MCF 10A (cell line): ENCODE results near the gene NOG. TPM values are rescaled to one million over a fixed set of nuclear protein-coding genes. Genes with fewer than 3 reads are reported as not detected.

ENCODE experiments used
- BruUV-seq: library from RNA; stranded (reverse); fragments of 400-500 nt; replicated peaks from 2 replicates; lab custom pipeline; 2021; lab: Mats Ljungman, UMichigan
- CTCF ChIA-PET: fragments of 300-600 bp; sonication (Branson Sonifier 250); formaldehyde crosslinking; extraction: SDS; loops from one replicate; lab custom pipeline; 2021; ENCODE audit warnings: antibody characterized with exemption, inconsistent platforms; lab: Yijun Ruan, JAX
- POLR2A ChIA-PET: fragments of 300-600, 350-650 bp; sonication (Branson Sonifier 250); formaldehyde crosslinking; extraction: SDS; loops from one replicate; lab custom pipeline; 2020; ENCODE audit warnings: antibody characterized with exemption, inconsistent platforms; lab: Yijun Ruan, JAX
- DNase-seq: peaks from one replicate; pipeline ENCODE4 v3.0.0-alpha.2; 2018; ENCODE audit not compliant: unreplicated experiment
- H3K27ac Mint-ChIP-seq: one replicate; pipeline ENCODE4 v1.8.0; 2022; ENCODE audit warnings: mild to moderate bottlenecking, low read depth, mixed read lengths; ENCODE audit not compliant: unreplicated experiment
- H3K27me3 Mint-ChIP-seq: one replicate; pipeline ENCODE4 v1.8.0; 2022; ENCODE audit warnings: mixed read lengths; ENCODE audit not compliant: insufficient read depth, unreplicated experiment
- H3K36me3 Mint-ChIP-seq: one replicate; pipeline ENCODE4 v1.8.0; 2022; ENCODE audit warnings: mild to moderate bottlenecking, moderate library complexity, mixed read lengths; ENCODE audit not compliant: insufficient read depth, unreplicated experiment
- H3K4me1 Mint-ChIP-seq: one replicate; pipeline ENCODE4 v1.8.0; 2022; ENCODE audit warnings: mixed read lengths; ENCODE audit not compliant: insufficient read depth, unreplicated experiment
- H3K4me3 Mint-ChIP-seq: one replicate; pipeline ENCODE4 v1.8.0; 2022; ENCODE audit warnings: mild to moderate bottlenecking, moderate library complexity, mixed read lengths; ENCODE audit not compliant: unreplicated experiment
- H3K9me3 Mint-ChIP-seq: one replicate; pipeline ENCODE4 v1.8.0; 2022; ENCODE audit warnings: mixed read lengths; ENCODE audit not compliant: unreplicated experiment
- intact Hi-C: fragments of 100-400 bp; cut with micrococcal nuclease; formaldehyde crosslinking; loops from 2 replicates; pipeline ENCODE4 v1.14.1; 2022
- total RNA-seq: library from RNA; stranded (reverse); gene quantifications from 2 replicates; pipeline ENCODE4 v1.2.3, GENCODE V29; 2022
- TF ChIP-seq, protein P1 (sequence below): fragments of 200-600 bp; IDR thresholded peaks from one replicate; pipeline ENCODE4 v1.8.0; 2022; ENCODE audit warnings: antibody characterized with exemption, mild to moderate bottlenecking; ENCODE audit not compliant: unreplicated experiment

NOG gene
- total RNA-seq, 1 experiment from 2014 or later, result 1.1 TPM

- Mint-ChIP-seq H3K27ac (no peak overlapping the region), H3K9me3 (no peaks in the 10 kb centered on the region), H3K36me3 (no peaks in the 10 kb centered on the region), H3K4me1 (no peaks in the 10 kb centered on the region), H3K27me3 (peaks cover 25% of the 10 kb centered on the region), H3K4me3 (no peak overlapping the region)
- TF ChIP-seq, protein P1, sequence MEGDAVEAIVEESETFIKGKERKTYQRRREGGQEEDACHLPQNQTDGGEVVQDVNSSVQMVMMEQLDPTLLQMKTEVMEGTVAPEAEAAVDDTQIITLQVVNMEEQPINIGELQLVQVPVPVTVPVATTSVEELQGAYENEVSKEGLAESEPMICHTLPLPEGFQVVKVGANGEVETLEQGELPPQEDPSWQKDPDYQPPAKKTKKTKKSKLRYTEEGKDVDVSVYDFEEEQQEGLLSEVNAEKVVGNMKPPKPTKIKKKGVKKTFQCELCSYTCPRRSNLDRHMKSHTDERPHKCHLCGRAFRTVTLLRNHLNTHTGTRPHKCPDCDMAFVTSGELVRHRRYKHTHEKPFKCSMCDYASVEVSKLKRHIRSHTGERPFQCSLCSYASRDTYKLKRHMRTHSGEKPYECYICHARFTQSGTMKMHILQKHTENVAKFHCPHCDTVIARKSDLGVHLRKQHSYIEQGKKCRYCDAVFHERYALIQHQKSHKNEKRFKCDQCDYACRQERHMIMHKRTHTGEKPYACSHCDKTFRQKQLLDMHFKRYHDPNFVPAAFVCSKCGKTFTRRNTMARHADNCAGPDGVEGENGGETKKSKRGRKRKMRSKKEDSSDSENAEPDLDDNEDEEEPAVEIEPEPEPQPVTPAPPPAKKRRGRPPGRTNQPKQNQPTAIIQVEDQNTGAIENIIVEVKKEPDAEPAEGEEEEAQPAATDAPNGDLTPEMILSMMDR, result no peak
- DNase-seq, result no peak
- ChIA-PET POLR2A (no interaction called here), CTCF (interaction anchor here (0.7 to 2.3 kb wide), 8 partner anchors 8 to 237 kb away, joined by 3 to 11 read pairs (median 4); partner anchors contain the start of gene NOG)
- no TSS peak for BruUV-seq
- intact Hi-C loops, result no loop called here
These were observed 9.7 kb upstream of the NOG start for GRCh38 chr17:56583772-56584171.

DNA sequence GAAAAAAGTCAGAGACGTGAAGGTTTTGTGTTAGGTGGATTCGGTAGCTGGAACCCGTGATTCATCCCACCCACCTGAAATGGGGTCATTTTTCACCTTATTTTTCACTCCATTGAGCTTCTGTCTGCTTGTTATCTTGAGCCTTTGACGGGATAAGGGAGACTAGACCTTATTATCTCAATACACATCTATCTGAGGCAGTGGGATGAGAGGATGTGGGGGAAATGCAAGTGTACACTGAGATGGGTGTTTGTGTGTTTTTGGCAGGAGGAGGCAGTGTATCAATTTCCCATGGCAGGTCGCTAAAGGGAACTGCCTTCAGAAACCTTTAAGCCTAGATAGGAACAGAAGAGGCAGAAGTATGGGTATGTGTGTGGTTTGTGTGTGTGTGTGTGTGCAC is 6.2 kb upstream of the NOG start:
- CTCF ChIA-PET, result interaction anchor here (1.6 kb wide), 1 partner anchor 129 kb away, joined by 8 read pairs; no protein-coding TSS in a partner anchor
- H3K27me3 Mint-ChIP-seq, result peaks cover 44% of the 10 kb centered on the region
- H3K36me3 Mint-ChIP-seq, result no peaks in the 10 kb centered on the region
- intact Hi-C loops, result no loop called here
- no peaks in the 10 kb centered on the region for H3K4me1 Mint-ChIP-seq
- TF ChIP-seq, protein P1, result no peak
- no TSS peak for BruUV-seq
- no peak for DNase-seq
- no peak overlapping the region for H3K4me3 Mint-ChIP-seq
- H3K9me3 Mint-ChIP-seq, result no peaks in the 10 kb centered on the region
- POLR2A ChIA-PET, result no interaction called here
- no peak overlapping the region for H3K27ac Mint-ChIP-seq

- POLR2A ChIA-PET, result interaction anchor here (0.6 to 2.9 kb wide), 10 partner anchors 10 to 450 kb away, joined by 3 to 29 read pairs (median 6); partner anchors contain the start of genes C17orf67 and DGKE
- no peaks in the 10 kb centered on the region for H3K36me3 Mint-ChIP-seq
- H3K27ac Mint-ChIP-seq, result no peak overlapping the region
- TF ChIP-seq, protein P1, result peak; percentile 92
- peaks cover 24% of the 10 kb centered on the region for H3K27me3 Mint-ChIP-seq
- peak; percentile 52 for DNase-seq
- no TSS peak for BruUV-seq
- H3K9me3 Mint-ChIP-seq, result no peaks in the 10 kb centered on the region
- peak overlapping the region; percentile 75 for H3K4me3 Mint-ChIP-seq
- intact Hi-C loops, result loop anchor here (1.0 to 10.0 kb wide), 5 partner anchors 62 to 352 kb away; no protein-coding TSS in a partner anchor
- H3K4me1 Mint-ChIP-seq, result no peaks in the 10 kb centered on the region
- CTCF ChIA-PET, result interaction anchor here (0.6 to 12.8 kb wide), 38 partner anchors 9 to 1234 kb away, joined by 3 to 275 read pairs (median 4); no protein-coding TSS in a partner anchor
These were observed 913 bp upstream of the NOG start for GRCh38 chr17:56592487-56593085.

DNA sequence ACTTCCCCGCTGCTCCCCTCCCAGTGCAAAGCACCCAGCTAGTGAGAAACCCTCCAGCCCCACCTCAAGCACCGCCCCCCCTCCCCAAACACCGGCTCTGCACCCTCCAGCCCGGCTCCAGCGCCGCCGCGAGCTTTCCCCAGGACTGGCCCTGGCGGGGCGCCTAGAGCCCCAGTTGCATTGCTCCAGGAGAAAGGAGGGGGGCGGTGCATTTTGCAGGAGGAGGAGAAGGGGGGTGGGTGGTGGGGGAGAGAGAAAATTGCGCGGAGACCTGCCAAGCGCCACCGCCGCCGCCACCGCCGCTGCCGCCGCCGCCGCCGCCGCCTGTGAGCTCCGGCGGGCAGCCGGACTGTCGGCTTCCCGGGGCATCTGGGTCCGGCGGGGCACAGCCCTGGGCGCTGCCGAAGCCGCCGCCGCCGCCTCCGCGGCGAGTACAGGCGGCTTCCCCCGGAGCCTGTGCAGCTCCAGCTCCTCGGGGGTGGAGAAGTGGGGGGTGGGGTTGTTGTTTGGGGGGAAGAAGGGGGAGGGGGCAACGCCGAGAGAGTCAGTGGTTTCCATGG is 333 bp upstream of the NOG start:
- no peaks in the 10 kb centered on the region for H3K9me3 Mint-ChIP-seq
- H3K27ac Mint-ChIP-seq, result no peak overlapping the region
- peaks cover 19% of the 10 kb centered on the region for H3K27me3 Mint-ChIP-seq
- TF ChIP-seq, protein P1, result no peak
- no TSS peak for BruUV-seq
- H3K4me1 Mint-ChIP-seq, result no peaks in the 10 kb centered on the region
- intact Hi-C loops, result loop anchor here (1.0 to 10.0 kb wide), 4 partner anchors 61 to 352 kb away; no protein-coding TSS in a partner anchor
- CTCF ChIA-PET, result interaction anchor here (0.6 to 12.8 kb wide), 27 partner anchors 9 to 1234 kb away, joined by 3 to 275 read pairs (median 4); no protein-coding TSS in a partner anchor
- POLR2A ChIA-PET, result interaction anchor here (0.6 to 2.9 kb wide), 12 partner anchors 9 to 451 kb away, joined by 3 to 29 read pairs (median 5); partner anchors contain the start of genes C17orf67 and DGKE
- peak overlapping the region; percentile 75 for H3K4me3 Mint-ChIP-seq
- DNase-seq, result peak; percentile 52
- H3K36me3 Mint-ChIP-seq, result no peaks in the 10 kb centered on the region
